Measurements from ENCODE around the gene OR2D2.

Gene OR2D2

GRCh38 chr11:6892400-6892799 is at the start of gene OR2D2:
TSS of gene OR2D2 (minus strand) at chr11:6892500. CDS start at chr11:6892500, 0 bp downstream.
- in situ Hi-C loops (cut with HindIII; ENCODE audit: low pct_unique_long_range_greater_than_20kb, low sequenced_read_pairs), result no loop called here
- no peak for DNase-seq (ENCODE audit: low read depth in 1 of 2, low spot score in 1 of 2)
- TF ChIP-seq JUND (IDR thresholded peaks at IDR 0.05; ENCODE audit: low read depth), result no peak

GRCh38 chr11:6941970-6942369 is 49.7 kb upstream of the OR2D2 start:
- in situ Hi-C loops (cut with HindIII; ENCODE audit: low pct_unique_long_range_greater_than_20kb, low sequenced_read_pairs), result no loop called here
- TF ChIP-seq JUND (IDR thresholded peaks at IDR 0.05; ENCODE audit: low read depth), result no peak

GRCh38 chr11:6932145-6932544 is 39.8 kb upstream of the OR2D2 start:
- no peak for TF ChIP-seq JUND (IDR thresholded peaks at IDR 0.05; ENCODE audit: low read depth)
- in situ Hi-C loops (cut with HindIII; ENCODE audit: low pct_unique_long_range_greater_than_20kb, low sequenced_read_pairs), result no loop called here
- DNase-seq (ENCODE audit: low read depth in 1 of 2, low spot score in 1 of 2), result no peak

More at GRCh38 chr11:6941970-6942369, 49.7 kb upstream of the OR2D2 start:
- DNase-seq (ENCODE audit: low read depth in 1 of 2, low spot score in 1 of 2), result no peak

GRCh38 chr11:6931146-6931713 is 38.9 kb upstream of the OR2D2 start:
- TF ChIP-seq JUND (IDR thresholded peaks at IDR 0.05; ENCODE audit: low read depth), result no peak
- DNase-seq (ENCODE audit: low read depth in 1 of 2, low spot score in 1 of 2), result no peak
- in situ Hi-C loops (cut with HindIII; ENCODE audit: low pct_unique_long_range_greater_than_20kb, low sequenced_read_pairs), result no loop called here

- no peak for TF ChIP-seq JUND (IDR thresholded peaks at IDR 0.05; ENCODE audit: low read depth)
- in situ Hi-C loops (cut with HindIII; ENCODE audit: low pct_unique_long_range_greater_than_20kb, low sequenced_read_pairs), result no loop called here
- no peak for DNase-seq (ENCODE audit: low read depth in 1 of 2, low spot score in 1 of 2)
Measured at GRCh38 chr11:6928916-6929315, 36.6 kb upstream of the OR2D2 start.

GRCh38 chr11:6927030-6927617 is 34.8 kb upstream of the OR2D2 start:
- in situ Hi-C loops (cut with HindIII; ENCODE audit: low pct_unique_long_range_greater_than_20kb, low sequenced_read_pairs), result no loop called here
- TF ChIP-seq JUND (IDR thresholded peaks at IDR 0.05; ENCODE audit: low read depth), result no peak
- no peak for DNase-seq (ENCODE audit: low read depth in 1 of 2, low spot score in 1 of 2)

- TF ChIP-seq JUND (IDR thresholded peaks at IDR 0.05; ENCODE audit: low read depth), result no peak
- DNase-seq (ENCODE audit: low read depth in 1 of 2, low spot score in 1 of 2), result peak in 1 of 2 experiments; percentile 19
- in situ Hi-C loops (cut with HindIII; ENCODE audit: low pct_unique_long_range_greater_than_20kb, low sequenced_read_pairs), result no loop called here
Measured at GRCh38 chr11:6926208-6927029, 34.1 kb upstream of the OR2D2 start, which contains the start of gene ZNF215. TSS of gene ZNF215 (plus strand) at chr11:6926426. CDS start at chr11:6932273, 5,847 bp downstream.

- in situ Hi-C loops (cut with HindIII; ENCODE audit: low pct_unique_long_range_greater_than_20kb, low sequenced_read_pairs), result no loop called here
- no peak for DNase-seq (ENCODE audit: low read depth in 1 of 2, low spot score in 1 of 2)
- TF ChIP-seq JUND (IDR thresholded peaks at IDR 0.05; ENCODE audit: low read depth), result no peak
Measured at GRCh38 chr11:6925636-6926207, 33.4 kb upstream of the OR2D2 start.

- no peak for DNase-seq (ENCODE audit: low read depth in 1 of 2, low spot score in 1 of 2)
- in situ Hi-C loops (cut with HindIII; ENCODE audit: low pct_unique_long_range_greater_than_20kb, low sequenced_read_pairs), result no loop called here
- TF ChIP-seq JUND (IDR thresholded peaks at IDR 0.05; ENCODE audit: low read depth), result no peak
Measured at GRCh38 chr11:6925007-6925577, 32.8 kb upstream of the OR2D2 start.

- DNase-seq (ENCODE audit: low read depth in 1 of 2, low spot score in 1 of 2), result no peak
- in situ Hi-C loops (cut with HindIII; ENCODE audit: low pct_unique_long_range_greater_than_20kb, low sequenced_read_pairs), result no loop called here
- TF ChIP-seq JUND (IDR thresholded peaks at IDR 0.05; ENCODE audit: low read depth), result no peak
Measured at GRCh38 chr11:6920702-6921101, 28.4 kb upstream of the OR2D2 start, which contains the start of gene OR2D3. TSS of gene OR2D3 (plus strand) at chr11:6921002. CDS start at chr11:6921002, 0 bp downstream.

GRCh38 chr11:6919698-6920097 is 27.4 kb upstream of the OR2D2 start:
- TF ChIP-seq JUND (IDR thresholded peaks at IDR 0.05; ENCODE audit: low read depth), result no peak
- no peak for DNase-seq (ENCODE audit: low read depth in 1 of 2, low spot score in 1 of 2)
- in situ Hi-C loops (cut with HindIII; ENCODE audit: low pct_unique_long_range_greater_than_20kb, low sequenced_read_pairs), result no loop called here

- in situ Hi-C loops (cut with HindIII; ENCODE audit: low pct_unique_long_range_greater_than_20kb, low sequenced_read_pairs), result no loop called here
- DNase-seq (ENCODE audit: low read depth in 1 of 2, low spot score in 1 of 2), result no peak
- no peak for TF ChIP-seq JUND (IDR thresholded peaks at IDR 0.05; ENCODE audit: low read depth)
Measured at GRCh38 chr11:6911948-6912347, 19.6 kb upstream of the OR2D2 start.

All from T47D (cell line).